GM21717 (cell line): ENCODE data around the gene ZNF587.
A peak's percentile ranks its signal among the peaks of the same experiment; 100 is the strongest.
"Not testable (repeated sequence)": the region's sequence is repeated elsewhere in the genome, so short reads cannot be mapped to it uniquely, and the experiment has no call there.

Experiments
- ATAC-seq: cut with Tn5 transposase; IDR thresholded peaks from one replicate; pipeline ENCODE4 v1.9.1; 2021; ENCODE audit warnings: mild to moderate bottlenecking, moderate library complexity; ENCODE audit not compliant: unreplicated experiment

Gene ZNF587

DNA sequence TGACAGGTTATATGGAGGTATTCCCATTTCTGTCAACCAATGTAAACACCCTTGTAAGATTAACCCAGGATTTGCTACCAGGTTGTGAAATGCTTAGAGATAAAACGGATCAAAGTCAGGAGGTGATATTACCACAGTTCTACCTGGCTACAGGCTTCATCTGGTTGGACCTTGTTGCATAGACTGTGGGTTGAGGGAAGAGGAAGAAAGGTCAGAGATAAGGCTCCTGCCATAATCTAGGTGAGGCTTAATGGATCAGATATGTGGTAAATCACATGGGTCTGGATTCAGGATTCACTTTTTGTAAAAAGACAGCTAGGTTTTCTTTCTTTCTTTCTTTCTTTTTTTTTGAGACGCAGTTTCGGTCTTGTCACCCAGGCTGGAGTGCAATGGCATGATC is 28.2 kb upstream of the ZNF587 start:
- ATAC-seq: not testable (repeated sequence)

DNA sequence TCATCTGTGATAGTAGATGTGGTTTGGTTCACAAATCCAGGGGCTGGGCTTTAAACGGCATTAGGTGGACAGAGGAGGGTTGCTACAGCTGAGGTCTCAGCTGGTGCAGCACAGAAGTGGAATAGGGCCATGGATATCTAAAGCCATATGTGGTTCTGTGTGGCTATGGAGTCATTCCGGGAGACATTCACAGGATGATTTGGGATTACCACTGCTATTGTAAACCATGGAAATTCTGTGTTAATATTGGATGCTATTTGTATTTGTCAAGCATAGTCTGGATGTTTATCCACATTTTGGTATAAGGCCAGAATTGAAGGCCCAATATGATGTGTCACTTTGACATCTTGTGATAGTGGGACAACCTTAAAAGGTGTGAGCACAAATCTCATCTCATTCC is 26.5 kb upstream of the ZNF587 start:
- not testable (repeated sequence) for ATAC-seq

DNA sequence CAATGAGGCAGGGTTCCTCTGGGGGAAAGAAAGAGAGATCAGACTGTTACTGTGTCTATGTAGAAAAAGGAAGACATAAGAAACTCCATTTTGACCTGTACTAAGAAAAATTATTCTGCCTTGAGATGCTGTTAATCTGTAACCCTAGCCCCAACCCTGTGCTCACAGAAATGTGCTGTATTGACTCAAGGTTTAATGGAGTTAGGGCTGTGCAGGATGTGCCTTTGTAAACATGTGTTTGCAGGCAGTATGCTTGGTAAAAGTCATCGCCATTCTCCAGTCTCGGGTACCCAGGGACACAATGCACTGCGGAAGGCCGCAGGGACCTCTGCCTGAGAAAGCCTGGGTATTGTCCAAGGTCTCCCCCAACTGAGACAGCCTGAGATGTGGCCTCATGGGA is 26.1 kb upstream of the ZNF587 start:
- not testable (repeated sequence) for ATAC-seq

DNA sequence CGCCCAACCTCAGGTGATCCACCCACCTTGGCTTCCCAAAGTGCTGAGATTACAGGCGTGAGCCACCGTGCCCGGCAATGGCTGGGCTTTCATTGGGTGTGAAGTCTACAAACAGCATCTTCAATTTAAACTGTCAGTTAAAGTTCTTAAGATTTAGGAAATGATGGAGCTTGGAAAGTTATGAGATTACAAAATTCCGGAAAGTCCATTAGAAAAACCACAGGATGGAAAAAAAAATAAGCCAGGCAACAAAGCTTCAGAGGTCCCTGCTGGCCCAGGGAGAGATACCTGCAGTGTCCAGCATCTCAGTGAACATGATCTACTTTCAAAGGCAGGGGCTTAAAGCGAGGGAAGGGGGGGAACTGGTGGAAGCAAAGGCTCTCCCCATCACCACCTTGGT is 24.1 kb upstream of the ZNF587 start:
- no peak for ATAC-seq

DNA sequence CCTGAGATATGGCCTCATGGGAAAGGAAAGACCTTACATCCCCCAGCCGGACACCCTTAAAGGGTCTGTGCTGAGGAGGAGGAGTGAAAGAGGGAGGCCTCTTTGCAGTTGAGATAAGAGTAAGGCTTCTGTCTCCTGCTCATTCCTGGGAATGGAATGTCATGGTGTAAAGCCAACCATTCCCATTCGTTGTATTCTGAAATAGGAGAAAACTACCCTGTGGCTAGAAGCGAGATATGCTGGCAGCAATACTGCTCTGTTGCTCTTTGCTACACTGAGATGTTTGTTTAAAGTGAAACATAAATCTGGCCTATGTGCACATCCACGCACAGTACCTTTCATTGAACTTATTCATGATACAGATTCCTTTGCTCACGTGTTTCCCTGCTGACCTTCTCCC is 20.3 kb upstream of the ZNF587 start:
- no peak for ATAC-seq

DNA sequence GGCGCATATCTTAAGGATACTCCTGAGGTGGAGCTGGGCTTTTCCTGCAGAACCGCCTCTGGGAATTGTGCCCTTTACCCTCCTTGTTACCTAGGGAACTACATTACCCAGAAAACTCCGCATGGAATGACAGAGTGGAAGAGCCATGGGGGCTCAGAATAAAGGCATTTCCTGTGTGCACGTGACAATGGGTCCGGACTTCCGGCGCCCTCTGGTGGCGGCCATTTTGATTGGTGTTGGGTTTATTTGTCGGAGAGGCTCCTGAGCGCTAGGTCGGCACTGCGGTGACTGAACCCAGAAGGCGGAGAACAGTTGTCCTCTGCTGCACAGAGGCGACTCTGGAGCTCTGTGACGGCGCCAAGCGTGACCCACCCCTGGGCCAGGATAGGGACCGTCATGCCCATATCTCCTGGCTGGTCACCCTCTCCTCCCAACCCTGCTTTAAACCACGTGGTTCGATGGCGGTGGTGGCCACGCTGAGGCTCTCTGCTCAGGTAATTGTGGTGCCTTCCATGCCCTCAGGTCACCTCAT is 19.5 kb upstream of the ZNF587 start, which contains the start of gene ZNF587B:
ZNF587B (plus strand) TSS at position 229 of the 532 bp plus-strand sequence; CDS start at position 459, 230 bp downstream.
- ATAC-seq: no peak

DNA sequence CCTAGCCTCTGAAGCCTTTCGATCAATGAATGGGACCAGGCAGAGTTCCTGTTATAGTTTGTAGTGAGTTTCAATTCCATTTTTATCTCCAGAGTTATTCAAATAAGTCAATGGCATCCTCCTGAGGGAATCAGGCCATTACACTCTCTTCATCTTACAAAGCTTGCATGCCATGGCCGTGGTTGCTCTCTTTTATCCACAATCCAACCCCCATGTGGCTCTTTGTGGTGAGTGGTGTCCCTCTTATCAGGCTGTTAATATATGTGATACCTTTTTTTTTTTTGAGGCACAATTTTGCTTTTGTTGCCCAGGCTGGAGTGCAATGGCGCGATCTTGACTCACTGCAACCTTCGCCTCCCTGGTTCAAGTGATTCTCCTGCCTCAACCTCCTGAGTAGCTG is 12.7 kb upstream of the ZNF587 start:
- ATAC-seq: not testable (repeated sequence)

DNA sequence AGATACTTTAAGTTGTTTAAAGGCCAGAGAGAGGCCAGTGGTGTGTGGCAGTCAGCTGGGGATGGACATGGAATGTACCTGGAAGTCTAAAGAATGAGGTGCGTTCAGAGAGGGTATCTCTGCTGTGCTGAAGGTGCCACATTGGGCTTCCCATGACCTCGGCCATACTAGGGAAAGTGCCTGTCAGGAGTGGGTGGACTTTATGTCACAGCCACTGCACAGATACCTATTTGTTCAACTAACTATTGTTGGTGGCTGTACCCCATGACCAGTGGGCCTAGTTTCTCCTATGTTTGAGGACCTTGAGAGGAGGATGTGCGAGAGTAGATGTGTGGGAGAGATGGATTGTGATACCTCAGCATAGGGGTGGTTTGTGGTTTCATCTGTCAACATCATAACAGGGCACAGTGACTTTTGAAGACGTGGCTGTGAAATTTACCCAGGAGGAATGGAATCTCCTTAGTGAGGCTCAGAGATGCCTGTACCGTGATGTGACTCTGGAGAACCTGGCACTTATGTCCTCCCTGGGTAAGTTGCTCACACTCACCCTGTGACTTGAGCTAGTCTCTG is 11.0 kb upstream of the ZNF587 start:
- not testable (repeated sequence) for ATAC-seq

DNA sequence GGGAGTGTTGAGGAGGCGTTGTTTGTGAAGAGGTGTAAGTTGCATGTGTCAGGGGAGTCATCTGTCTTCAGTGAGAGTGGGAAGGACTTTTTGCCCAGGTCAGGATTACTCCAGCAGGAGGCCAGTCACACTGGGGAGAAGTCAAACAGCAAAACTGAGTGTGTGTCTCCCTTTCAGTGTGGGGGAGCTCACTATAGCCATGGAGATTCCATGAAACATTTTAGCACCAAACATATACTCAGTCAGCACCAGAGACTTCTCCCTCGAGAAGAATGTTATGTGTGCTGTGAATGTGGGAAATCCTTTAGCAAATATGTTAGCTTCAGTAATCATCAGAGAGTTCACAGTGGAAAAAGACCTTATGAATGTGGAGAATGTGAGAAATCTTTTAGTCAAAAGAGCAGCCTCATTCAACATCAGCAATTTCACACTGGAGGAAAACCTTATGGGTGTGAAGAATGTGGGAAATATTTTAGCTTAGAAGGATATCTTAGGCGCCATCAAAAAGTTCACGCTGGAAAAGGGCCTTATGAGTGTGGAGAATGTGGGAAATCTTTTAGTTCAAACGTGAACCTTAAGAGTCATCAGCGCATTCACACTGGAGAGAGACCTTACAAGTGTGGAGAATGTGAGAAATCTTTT is 8.4 kb upstream of the ZNF587 start:
- no peak for ATAC-seq

DNA sequence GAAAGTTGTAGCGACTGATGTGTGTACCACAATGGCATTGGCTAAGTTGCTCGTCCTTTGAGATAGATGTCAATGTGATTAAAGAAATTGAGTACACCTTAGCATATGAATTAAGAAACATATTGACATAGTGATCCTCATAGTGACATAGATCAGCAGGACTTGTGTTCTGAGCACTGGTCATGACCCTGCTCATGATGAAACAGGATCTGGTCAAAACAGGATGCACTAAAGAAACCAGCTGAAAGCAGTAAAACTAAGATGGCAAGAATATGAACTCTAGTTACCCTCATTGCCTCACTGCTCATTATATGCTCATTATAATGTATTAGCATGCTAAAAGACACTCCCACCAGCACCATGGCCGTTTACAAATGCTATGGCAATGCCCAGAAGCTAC is 2.5 kb upstream of the ZNF587 start:
- ATAC-seq: not testable (repeated sequence)

DNA sequence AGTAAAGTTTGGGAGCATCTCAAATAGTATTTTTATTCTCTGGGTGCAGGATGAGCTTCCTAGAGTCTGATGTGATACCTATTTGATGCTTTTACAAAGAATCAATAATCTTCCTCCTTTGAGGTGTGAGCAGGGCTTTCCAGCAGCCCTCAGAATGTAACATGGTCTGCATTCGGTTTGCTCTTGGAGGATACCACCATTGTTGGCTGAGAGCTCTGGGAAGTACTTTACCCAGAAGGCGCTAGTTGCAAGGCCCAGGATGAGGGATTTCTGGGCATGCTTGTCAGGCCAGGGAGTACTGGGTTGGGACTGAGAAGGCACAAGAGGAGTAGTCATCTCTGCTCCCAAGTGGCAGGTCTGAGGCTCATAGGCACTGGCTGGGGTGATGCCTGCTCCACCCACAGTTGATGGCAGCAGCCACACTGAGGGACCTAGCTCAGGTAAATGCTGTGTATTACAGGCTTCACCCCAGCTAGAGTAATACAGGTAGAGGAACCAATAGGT is 445 bp upstream of the ZNF587 start:
- not testable (repeated sequence) for ATAC-seq

DNA sequence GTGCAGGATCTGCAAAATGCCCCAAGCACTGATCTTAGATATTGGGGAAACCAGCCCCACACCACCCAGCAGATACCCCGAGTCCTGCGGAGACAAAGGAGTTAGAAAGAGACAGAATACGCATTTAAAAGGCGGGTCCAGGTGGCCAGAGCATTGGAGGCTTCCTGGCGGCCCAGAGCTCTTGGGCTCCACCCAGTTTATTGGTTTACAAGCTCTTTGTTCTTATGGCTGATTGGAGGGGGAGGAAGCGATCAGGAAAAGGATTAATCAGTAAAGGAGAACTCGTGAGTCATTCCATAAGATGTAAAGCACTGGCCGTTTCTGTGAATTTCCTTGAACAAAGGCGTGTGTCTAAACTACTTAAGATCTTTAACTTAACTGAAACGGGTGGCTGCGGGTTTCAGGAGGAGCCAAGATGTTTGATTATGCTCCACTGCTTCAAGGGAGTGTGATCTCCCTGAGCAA is 926 bp downstream of the ZNF587 start:
- ATAC-seq: peak; percentile 5

DNA sequence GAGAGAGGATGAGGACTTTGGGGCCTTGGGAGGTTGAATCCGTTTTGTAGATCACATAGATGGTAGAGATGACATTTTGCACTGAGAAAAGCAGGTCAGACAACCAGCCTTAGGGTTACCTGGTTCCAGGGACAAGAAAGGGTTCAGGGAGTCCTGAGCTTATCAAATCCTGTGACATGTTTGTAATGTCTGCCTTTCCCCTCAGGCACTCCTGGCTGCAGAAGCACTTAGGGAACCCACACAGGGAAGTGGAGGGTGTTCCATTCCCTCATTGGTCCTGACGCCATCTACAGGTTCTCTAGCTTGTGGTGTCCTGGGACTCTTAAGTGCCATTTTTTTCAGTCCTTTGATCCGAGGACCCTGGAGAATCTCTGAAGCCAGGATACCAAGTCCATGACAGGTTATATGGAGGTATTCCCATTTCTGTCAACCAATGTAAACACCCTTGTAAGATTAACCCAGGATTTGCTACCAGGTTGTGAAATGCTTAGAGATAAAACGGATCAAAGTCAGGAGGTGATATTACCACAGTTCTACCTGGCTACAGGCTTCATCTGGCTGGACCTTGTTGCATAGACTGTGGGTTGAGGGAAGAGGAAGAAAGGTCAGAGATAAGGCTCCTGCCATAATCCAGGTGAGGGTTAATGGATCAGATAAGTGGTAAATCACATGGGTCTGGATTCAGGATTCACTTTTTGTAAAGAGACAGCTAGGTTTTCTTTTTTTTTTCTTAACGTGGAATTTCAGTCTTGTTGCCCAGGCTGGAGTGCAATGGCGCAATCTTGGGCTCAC is 2.3 kb downstream of the ZNF587 start:
- not testable (repeated sequence) for ATAC-seq

DNA sequence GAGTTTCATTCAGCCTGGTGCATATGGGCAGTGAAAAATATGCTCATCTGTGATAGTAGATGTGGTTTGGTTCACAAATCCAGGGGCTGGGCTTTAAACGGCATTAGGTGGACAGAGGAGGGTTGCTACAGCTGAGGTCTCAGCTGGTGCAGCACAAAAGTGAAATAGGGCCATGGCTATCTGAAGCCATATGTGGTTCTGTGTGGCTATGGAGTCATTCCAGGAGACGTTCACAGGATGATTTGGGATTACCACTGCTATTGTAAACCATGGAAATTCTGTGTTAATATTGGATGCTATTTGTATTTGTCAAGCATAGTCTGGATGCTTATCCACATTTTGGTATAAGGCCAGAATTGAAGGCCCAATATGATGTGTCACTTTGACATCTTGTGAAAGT is 4.5 kb downstream of the ZNF587 start:
- not testable (repeated sequence) for ATAC-seq

DNA sequence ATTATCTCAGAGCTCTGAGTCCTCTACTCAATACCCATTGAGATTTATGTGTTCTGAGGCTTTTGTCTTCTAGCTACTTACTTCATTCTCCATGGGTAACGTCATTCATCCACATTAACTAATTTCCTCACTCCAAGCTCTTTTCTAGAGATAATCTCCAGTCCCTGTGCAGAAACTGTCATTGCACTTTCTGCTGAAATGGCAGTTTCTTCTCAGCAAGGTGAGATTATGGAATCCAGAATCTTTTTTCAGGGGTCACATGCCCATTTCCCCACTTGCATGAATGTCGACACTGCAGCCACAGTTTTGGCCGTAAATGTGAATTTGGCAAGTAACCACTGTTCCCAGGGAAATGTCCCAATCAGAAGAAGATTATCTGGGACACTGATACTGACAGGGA is 12.7 kb downstream of the ZNF587 start:
- not testable (repeated sequence) for ATAC-seq

DNA sequence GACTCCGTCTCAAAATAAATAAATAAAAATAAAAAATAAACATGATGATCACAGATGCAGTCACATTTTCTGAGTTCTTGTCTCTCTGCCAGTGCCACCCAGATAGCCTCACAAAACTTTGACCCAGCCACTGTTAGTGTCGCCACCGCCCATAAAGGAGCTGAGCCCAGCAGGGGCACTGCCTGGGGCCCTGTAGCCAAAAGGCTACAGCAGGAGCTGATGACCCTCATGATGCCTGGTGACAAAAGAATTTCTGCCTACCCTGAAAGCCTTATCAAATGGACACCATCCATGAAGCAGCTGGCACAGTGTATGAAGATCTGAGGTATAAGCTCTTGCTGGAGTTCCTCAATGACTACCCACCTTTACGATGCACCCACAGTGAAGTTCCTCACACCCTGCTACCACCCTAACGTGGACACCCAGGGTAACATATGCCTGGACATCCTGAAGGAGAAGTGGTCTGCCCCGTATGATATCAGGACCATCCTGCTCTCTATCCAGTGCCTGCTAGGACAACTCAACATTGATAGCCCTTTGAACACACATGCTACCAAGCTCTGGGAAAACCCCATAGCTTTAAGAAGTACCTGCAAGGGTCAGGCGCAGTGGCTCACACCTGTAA is 18.3 kb downstream of the ZNF587 start:
- ATAC-seq: no peak

DNA sequence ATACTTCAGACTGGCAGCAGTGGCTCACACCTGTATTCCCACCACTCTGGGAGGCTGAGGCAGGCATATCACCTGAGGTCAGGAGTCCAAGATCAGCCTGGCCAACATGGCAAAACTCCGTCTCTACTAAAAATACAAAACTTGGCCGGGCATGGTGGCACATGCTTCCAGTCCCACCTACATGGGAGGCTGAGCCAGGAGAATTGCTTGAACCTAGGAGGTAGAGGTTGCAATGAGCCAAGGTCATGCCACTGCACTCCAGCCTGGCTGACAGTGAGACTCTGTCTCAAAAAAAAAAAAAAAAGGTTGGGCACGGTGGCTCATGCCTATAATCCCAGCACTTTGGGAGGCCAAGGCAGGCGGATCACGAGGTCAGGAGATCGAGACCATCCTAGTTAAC is 20.0 kb downstream of the ZNF587 start:
- ATAC-seq: not testable (repeated sequence)

DNA sequence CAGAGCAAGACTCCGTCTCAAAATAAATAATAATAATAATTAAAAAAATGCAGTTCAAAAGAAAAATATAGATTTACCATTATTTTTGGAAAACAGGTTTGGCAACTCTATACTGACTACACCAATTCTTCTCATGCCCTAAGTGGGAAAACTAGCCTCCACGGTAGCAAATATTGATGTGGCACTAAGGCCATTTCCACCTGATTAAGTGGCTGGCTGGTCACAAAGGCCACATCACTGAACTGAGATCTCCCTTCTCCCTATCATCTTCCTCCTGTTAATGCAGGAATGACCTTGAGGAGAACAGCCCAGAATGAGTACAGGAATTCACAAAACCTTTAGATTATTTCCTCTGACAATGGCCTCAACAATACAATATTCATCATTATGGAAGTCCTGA is 20.6 kb downstream of the ZNF587 start:
- no peak for ATAC-seq

DNA sequence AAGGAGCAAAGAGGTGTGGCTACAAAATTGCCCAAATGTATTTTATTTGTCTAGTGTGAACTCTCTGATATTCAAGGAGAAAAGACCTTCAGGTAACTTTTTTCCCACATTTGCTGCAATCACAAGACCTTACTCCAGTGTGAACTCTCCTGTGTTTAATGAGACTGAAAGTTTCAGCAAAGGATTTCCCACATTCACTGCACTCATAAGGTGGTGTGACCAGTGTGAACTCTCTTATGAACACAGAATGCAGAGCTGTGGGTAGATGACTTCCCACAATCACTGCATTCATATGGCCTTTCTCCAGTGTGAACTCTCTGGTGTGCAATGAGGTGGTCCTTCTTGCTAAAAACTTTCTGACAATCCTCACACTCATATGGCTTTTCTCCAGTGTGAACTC is 22.8 kb downstream of the ZNF587 start:
- no peak for ATAC-seq

DNA sequence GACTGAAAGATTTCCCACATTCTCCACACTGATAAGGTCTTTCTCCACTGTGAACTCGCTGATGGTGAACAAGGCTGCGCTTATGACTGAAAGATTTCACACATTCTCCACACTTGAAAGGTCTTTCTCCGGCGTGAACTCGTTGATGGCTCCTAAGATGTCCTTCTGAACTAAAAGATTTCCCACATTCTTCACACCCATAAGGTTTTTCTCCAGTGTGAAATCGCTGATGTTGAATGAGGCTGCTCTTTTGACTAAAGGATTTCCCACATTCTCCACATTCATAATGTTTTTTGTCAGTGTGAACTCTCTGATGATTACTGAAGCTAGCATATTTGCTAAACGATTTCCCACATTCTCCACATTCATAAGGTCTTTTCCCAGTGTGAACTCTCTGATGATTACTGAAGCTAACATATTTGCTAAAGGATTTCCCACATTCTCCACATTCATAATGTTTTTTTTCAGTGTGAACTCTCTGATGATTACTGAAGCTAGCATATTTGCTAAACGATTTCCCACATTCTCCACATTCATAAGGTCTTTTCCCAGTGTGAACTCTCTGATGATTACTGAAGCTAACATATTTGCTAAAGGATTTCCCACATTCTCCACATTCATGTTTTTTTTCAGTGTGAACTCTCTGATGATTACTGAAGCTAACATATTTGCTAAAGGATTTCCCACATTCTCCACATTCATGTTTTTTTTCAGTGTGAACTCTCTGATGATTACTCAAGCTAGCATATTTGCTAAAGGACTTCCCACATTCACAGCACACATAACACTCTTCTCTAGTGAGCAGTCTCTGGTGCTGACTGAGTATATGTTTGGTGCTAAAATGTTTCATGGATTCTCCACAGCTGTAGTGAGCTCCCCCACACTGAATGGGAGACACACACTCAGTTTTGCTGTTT is 24.5 kb downstream of the ZNF587 start:
- not testable (repeated sequence) for ATAC-seq
